Lung (tissue), 12 donors: Measurements from ENCODE around the gene B3GALT6. TPM values are rescaled to one million over a fixed set of nuclear protein-coding genes. Genes with fewer than 3 reads are reported as not detected.

ENCODE experiments used
- ATAC-seq: fragments of 200-7000 bp; cut with Tn5 transposase; one replicate; pipeline ENCODE4 v1.9.1; 2020; ENCODE audit warnings: moderate number of reproducible peaks; ENCODE audit not compliant: insufficient read depth, low FRiP score
- DNase-seq, 3 donors: peaks; one replicate each; pipeline ENCODE4 v3.0.0-alpha.2; 2013 to 2017
- H3K27ac ChIP-seq, 2 donors: one replicate each; pipeline ENCODE4 v1.5.1; 2013; ENCODE audit warnings: mild to moderate bottlenecking in 2 of 2, moderate library complexity in 2 of 2, control low read depth in 1 of 2, inconsistent platforms in 1 of 2, low read depth in 1 of 2, low read length in 1 of 2
- H3K27me3 ChIP-seq, 3 donors: one replicate each; pipeline ENCODE4 v1.5.1; 2013; ENCODE audit warnings: low read length in 2 of 3; ENCODE audit not compliant: control insufficient read depth in 3 of 3, insufficient read depth in 3 of 3
- H3K36me3 ChIP-seq, 4 donors: one replicate each; pipeline ENCODE4 v1.5.1; 2013; ENCODE audit warnings: low read length in 4 of 4, mild to moderate bottlenecking in 1 of 4, moderate library complexity in 1 of 4; ENCODE audit not compliant: control insufficient read depth in 4 of 4, insufficient read depth in 4 of 4
- H3K4me1 ChIP-seq, 5 donors: one replicate each; pipeline ENCODE4 v1.5.1; 2013; ENCODE audit warnings: low read length in 5 of 5, mild to moderate bottlenecking in 2 of 5, moderate library complexity in 1 of 5; ENCODE audit not compliant: control insufficient read depth in 5 of 5, insufficient read depth in 5 of 5
- H3K4me3 ChIP-seq: one replicate; pipeline ENCODE4 v1.5.1; 2013; ENCODE audit warnings: mild to moderate bottlenecking, control low read depth, moderate library complexity
- H3K9ac ChIP-seq, 2 donors: one replicate each; pipeline ENCODE4 v1.5.1; 2013; ENCODE audit warnings: low read length in 2 of 2, control low read depth in 1 of 2; ENCODE audit not compliant: insufficient read depth in 1 of 2
- H3K9me3 ChIP-seq, 4 donors: one replicate each; pipeline ENCODE4 v1.5.1; 2013; ENCODE audit warnings: low read length in 3 of 4, mild to moderate bottlenecking in 1 of 4, moderate library complexity in 1 of 4; ENCODE audit not compliant: control insufficient read depth in 4 of 4, insufficient read depth in 3 of 4
- CTCF ChIP-seq: IDR thresholded peaks from 2 replicates; pipeline ENCODE4 v1.5.1; 2012; ENCODE audit warnings: mild to moderate bottlenecking; ENCODE audit errors: control extremely low read depth, extremely low read depth
- WGBS, 2 donors: extraction: QIAGEN DNeasy Blood & Tissue Kit; methylation state at CpG; one replicate each; pipeline ENCODE4 v1.1.7; 2013; 5-methylcytosine and 5-hydroxymethylcytosine counted together
- polyA plus RNA-seq, 2 donors: library from polyadenylated mRNA; stranded (reverse); fragments of 200-250 nt; gene quantifications; one replicate each; pipeline ENCODE4 v1.2.1, GENCODE V29; 2013
- total RNA-seq, 2 donors: library from RNA; depleted of rRNA in 1 of 2; stranded (reverse); fragments of >200 nt in 1 of 2; gene quantifications; one replicate each; pipeline ENCODE4 v1.2.1, GENCODE V29; 2014 to 2021
- donor health status: control.
- donor health status: control.
- donor health status: Bipolar disorder and iron deficiency.
- donor health status: healthy.
- donor health status: DM: yes; HTN: yes; CAD: no.

The B3GALT6 gene
- total and polyA plus RNA-seq, 4 donors: 7.0 to 28.3 (median 15.8) TPM

GRCh38 chr1:1236945-1237873, 5.2 kb downstream of the B3GALT6 start:
- no peak for TF ChIP-seq CTCF
- peak overlapping the region in 1 of 2 donors; percentile 2 for H3K9ac ChIP-seq
- H3K27me3 ChIP-seq: peaks cover 0 to 27% (median 0%) of the 10 kb centered on the region in 3 donors

GRCh38 chr1:1237874-1238701, 6.1 kb downstream of the B3GALT6 start:
- peaks cover 0 to 12% (median 0%) of the 10 kb centered on the region in 5 donors for H3K4me1 ChIP-seq
- WGBS, 2 donors: 45 to 61% methylated on average over 41 to 48 of the region's 48 CpGs
- DNase-seq (peak in 1 of 3 donors; percentile 36), ATAC-seq (no peak)
- H3K9me3 ChIP-seq: peaks cover 0 to 7% (median 0%) of the 10 kb centered on the region in 4 donors
- no peak for TF ChIP-seq CTCF
- peaks cover 0 to 27% (median 0%) of the 10 kb centered on the region in 3 donors for H3K27me3 ChIP-seq
- no peak overlapping the region for H3K9ac ChIP-seq
- H3K36me3 ChIP-seq: peaks cover 0 to 6% (median under 1%) of the 10 kb centered on the region in 4 donors
- H3K27ac ChIP-seq: no peak overlapping the region
- H3K4me3 ChIP-seq: no peak overlapping the region

More at GRCh38 chr1:1236945-1237873, 5.2 kb downstream of the B3GALT6 start:
- H3K27ac ChIP-seq: no peak overlapping the region
- 36 to 40% methylated on average over 27 to 34 of the region's 34 CpGs for WGBS, 2 donors
- peaks cover 0 to 6% (median under 1%) of the 10 kb centered on the region in 4 donors for H3K36me3 ChIP-seq
- peaks cover 0 to 8% (median 0%) of the 10 kb centered on the region in 4 donors for H3K9me3 ChIP-seq
- no peak for ATAC-seq
- H3K4me1 ChIP-seq: peaks cover 0 to 17% (median 0%) of the 10 kb centered on the region in 5 donors
- H3K4me3 ChIP-seq: no peak overlapping the region
- DNase-seq: no peak

- Histone ChIP-seq H3K4me3 (no peak overlapping the region), H3K27ac (no peak overlapping the region), H3K36me3 (peaks cover 0 to 3% (median under 1%) of the 10 kb centered on the region in 4 donors), H3K27me3 (peaks cover 0 to 27% (median 2%) of the 10 kb centered on the region in 3 donors), H3K9me3 (peaks cover 0 to 8% (median 0%) of the 10 kb centered on the region in 4 donors), H3K9ac (no peak overlapping the region), H3K4me1 (peaks cover 0 to 9% (median 0%) of the 10 kb centered on the region in 5 donors)
- no peak for DNase-seq
- 72 to 74% methylated on average over 18 to 19 of the region's 19 CpGs for WGBS, 2 donors
- no peak for TF ChIP-seq CTCF
- no peak for ATAC-seq
Measured at GRCh38 chr1:1238702-1239178, 6.7 kb downstream of the B3GALT6 start.
